NT2/D1 (cell line): ENCODE measurements around the gene GFRA1.

Experiments used
- SUZ12 ChIP-seq: IDR thresholded peaks from 2 replicates; pipeline ENCODE4 v1.6.1; 2011; ENCODE audit not compliant: insufficient read length, insufficient read depth; ENCODE audit errors: extremely low read depth
- YY1 ChIP-seq: IDR thresholded peaks from 2 replicates; pipeline ENCODE4 v1.6.1; 2011; ENCODE audit not compliant: insufficient read length, insufficient read depth
- ZNF274 ChIP-seq: IDR thresholded peaks from 2 replicates; pipeline ENCODE4 v1.6.1; 2011; ENCODE audit warnings: mild to moderate bottlenecking, low read depth, low read length

GRCh38 chr10:116241642-116242410, 31.2 kb downstream of the GFRA1 start:
- TF ChIP-seq ZNF274 = no peak
- no peak for TF ChIP-seq YY1
- TF ChIP-seq SUZ12 = no peak
